ENCODE results near the gene FOXF1. TPM values are rescaled to one million over a fixed set of nuclear protein-coding genes. Genes with fewer than 3 reads are reported as not detected.
A peak's percentile ranks its signal among the peaks of the same experiment; 100 is the strongest.

Gene FOXF1
- polyA plus RNA-seq, 2 of the 4 experiments (the other 2 are of a cell fraction): not detected

- H3K27ac ChIP-seq: no peak overlapping the region; a peak in 1 of 6 replicates
- no peak for FAIRE-seq
- peak overlapping the region; percentile 94 for H3K4me2 ChIP-seq
- no peak for TF ChIP-seq NPAS2 (CRISPR knock-in tag; IDR thresholded peaks at IDR 0.05; ENCODE audit: borderline replicate concordance)
- no peak for TF ChIP-seq KDM5A (IDR thresholded peaks at IDR 0.05)
- no peak for TF ChIP-seq HEYL (CRISPR knock-in tag; IDR thresholded peaks at IDR 0.05)
- TF ChIP-seq NFE2L2 (conservative IDR thresholded peaks at IDR 0.05; ENCODE audit: low read length): no peak
- TF ChIP-seq JUNB (IDR thresholded peaks at IDR 0.05): no peak
- no peak for TF ChIP-seq ELK1 (IDR thresholded peaks at IDR 0.05; ENCODE audit: low read depth, low read length)
- TF ChIP-seq, protein P1, sequence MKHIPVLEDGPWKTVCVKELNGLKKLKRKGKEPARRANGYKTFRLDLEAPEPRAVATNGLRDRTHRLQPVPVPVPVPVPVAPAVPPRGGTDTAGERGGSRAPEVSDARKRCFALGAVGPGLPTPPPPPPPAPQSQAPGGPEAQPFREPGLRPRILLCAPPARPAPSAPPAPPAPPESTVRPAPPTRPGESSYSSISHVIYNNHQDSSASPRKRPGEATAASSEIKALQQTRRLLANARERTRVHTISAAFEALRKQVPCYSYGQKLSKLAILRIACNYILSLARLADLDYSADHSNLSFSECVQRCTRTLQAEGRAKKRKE (CRISPR knock-in tag; IDR thresholded peaks at IDR 0.05; ENCODE audit: low read depth): no peak
- no peak for TF ChIP-seq FOSL2 (IDR thresholded peaks at IDR 0.05)
- TF ChIP-seq FOSL2 (CRISPR knock-in tag; IDR thresholded peaks at IDR 0.05): no peak
- TF ChIP-seq HDAC2 (IDR thresholded peaks at IDR 0.05): no peak
- no peak for TF ChIP-seq EP300 (IDR thresholded peaks at IDR 0.05)
- DNase-seq (ENCODE audit: low read depth in 1 of 2, low spot score in 1 of 2): no peak
- CTCF ChIA-PET: interaction anchor here (0.8 to 2.8 kb wide), 4 partner anchors 10 to 688 kb away, joined by 3 to 10 read pairs (median 5); no protein-coding TSS in a partner anchor
- peaks cover 19% of the 10 kb centered on the region for H3K4me1 ChIP-seq
- POLR2A ChIA-PET: no interaction called here
- no peak for ATAC-seq
- no peaks in the 10 kb centered on the region for H3K9me3 ChIP-seq
- WGBS (ENCODE audit: missing lambda C conversion rate): 16% methylated on average over 23 of the region's 84 CpGs
- H3K4me3 ChIP-seq: peak overlapping the region; percentile 46
Measured at GRCh38 chr16:86509759-86510464, 415 bp upstream of the FOXF1 start.

- no peak for DNase-seq (ENCODE audit: low read depth in 1 of 2, low spot score in 1 of 2)
- no peak for ATAC-seq
- no peak for FAIRE-seq
- H3K4me1 ChIP-seq: peaks cover 12% of the 10 kb centered on the region
- POLR2A ChIA-PET: no interaction called here
- H3K9me3 ChIP-seq: no peaks in the 10 kb centered on the region
- no peak for TF ChIP-seq PBX3 (IDR thresholded peaks at IDR 0.05)
- no peak for TF ChIP-seq HES2 (IDR thresholded peaks at IDR 0.05)
- TF ChIP-seq FOXS1 (CRISPR knock-in tag; IDR thresholded peaks at IDR 0.05): no peak
- no peak for TF ChIP-seq ZFP36 (IDR thresholded peaks at IDR 0.05; ENCODE audit: borderline replicate concordance, partially characterized antibody)
- TF ChIP-seq CEBPB (IDR thresholded peaks at IDR 0.05): no peak
- TF ChIP-seq KDM5A (IDR thresholded peaks at IDR 0.05): no peak
- TF ChIP-seq, protein P2, sequence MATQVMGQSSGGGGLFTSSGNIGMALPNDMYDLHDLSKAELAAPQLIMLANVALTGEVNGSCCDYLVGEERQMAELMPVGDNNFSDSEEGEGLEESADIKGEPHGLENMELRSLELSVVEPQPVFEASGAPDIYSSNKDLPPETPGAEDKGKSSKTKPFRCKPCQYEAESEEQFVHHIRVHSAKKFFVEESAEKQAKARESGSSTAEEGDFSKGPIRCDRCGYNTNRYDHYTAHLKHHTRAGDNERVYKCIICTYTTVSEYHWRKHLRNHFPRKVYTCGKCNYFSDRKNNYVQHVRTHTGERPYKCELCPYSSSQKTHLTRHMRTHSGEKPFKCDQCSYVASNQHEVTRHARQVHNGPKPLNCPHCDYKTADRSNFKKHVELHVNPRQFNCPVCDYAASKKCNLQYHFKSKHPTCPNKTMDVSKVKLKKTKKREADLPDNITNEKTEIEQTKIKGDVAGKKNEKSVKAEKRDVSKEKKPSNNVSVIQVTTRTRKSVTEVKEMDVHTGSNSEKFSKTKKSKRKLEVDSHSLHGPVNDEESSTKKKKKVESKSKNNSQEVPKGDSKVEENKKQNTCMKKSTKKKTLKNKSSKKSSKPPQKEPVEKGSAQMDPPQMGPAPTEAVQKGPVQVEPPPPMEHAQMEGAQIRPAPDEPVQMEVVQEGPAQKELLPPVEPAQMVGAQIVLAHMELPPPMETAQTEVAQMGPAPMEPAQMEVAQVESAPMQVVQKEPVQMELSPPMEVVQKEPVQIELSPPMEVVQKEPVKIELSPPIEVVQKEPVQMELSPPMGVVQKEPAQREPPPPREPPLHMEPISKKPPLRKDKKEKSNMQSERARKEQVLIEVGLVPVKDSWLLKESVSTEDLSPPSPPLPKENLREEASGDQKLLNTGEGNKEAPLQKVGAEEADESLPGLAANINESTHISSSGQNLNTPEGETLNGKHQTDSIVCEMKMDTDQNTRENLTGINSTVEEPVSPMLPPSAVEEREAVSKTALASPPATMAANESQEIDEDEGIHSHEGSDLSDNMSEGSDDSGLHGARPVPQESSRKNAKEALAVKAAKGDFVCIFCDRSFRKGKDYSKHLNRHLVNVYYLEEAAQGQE (IDR thresholded peaks at IDR 0.05): no peak
- TF ChIP-seq, protein P3, sequence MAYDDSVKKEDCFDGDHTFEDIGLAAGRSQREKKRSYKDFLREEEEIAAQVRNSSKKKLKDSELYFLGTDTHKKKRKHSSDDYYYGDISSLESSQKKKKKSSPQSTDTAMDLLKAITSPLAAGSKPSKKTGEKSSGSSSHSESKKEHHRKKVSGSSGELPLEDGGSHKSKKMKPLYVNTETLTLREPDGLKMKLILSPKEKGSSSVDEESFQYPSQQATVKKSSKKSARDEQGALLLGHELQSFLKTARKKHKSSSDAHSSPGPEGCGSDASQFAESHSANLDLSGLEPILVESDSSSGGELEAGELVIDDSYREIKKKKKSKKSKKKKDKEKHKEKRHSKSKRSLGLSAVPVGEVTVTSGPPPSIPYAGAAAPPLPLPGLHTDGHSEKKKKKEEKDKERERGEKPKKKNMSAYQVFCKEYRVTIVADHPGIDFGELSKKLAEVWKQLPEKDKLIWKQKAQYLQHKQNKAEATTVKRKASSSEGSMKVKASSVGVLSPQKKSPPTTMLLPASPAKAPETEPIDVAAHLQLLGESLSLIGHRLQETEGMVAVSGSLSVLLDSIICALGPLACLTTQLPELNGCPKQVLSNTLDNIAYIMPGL (CRISPR knock-in tag; IDR thresholded peaks at IDR 0.05; ENCODE audit: borderline replicate concordance): no peak
- no peak for TF ChIP-seq ZNF302 (CRISPR knock-in tag; IDR thresholded peaks at IDR 0.05)
- no peak for TF ChIP-seq CHD2 (IDR thresholded peaks at IDR 0.05; ENCODE audit: low read length, partially characterized antibody)
- no peak for TF ChIP-seq E2F6 (IDR thresholded peaks at IDR 0.05; ENCODE audit: borderline replicate concordance, low read depth)
- TF ChIP-seq EHMT2 (IDR thresholded peaks at IDR 0.05; ENCODE audit: low read depth): no peak
- no peak for TF ChIP-seq HDAC2 (IDR thresholded peaks at IDR 0.05)
- no peak overlapping the region for H3K27ac ChIP-seq
- H3K4me2 ChIP-seq: no peak overlapping the region
- CTCF ChIA-PET: interaction anchor here (0.7 to 2.8 kb wide), 5 partner anchors 7 to 439 kb away, joined by 3 to 10 read pairs (median 4); no protein-coding TSS in a partner anchor
- WGBS (ENCODE audit: missing lambda C conversion rate): 69% methylated on average over 7 of the region's 44 CpGs
- H3K4me3 ChIP-seq: no peak overlapping the region
Measured at GRCh38 chr16:86511317-86512161, 1.2 kb downstream of the FOXF1 start.
